CD4-positive, alpha-beta memory T cell (primary cell): Measurements from ENCODE around the gene MBIP. TPM values are rescaled to one million over a fixed set of nuclear protein-coding genes. Genes with fewer than 3 reads are reported as not detected.

Experiments
- CTCF ChIA-PET: fragments of 350-600 bp; sonication (Branson Sonifier 250); formaldehyde crosslinking; loops from one replicate; lab custom pipeline; 2021; ENCODE audit warnings: inconsistent platforms; ENCODE audit not compliant: partially characterized antibody; lab: Charles Lee
- POLR2A ChIA-PET: fragments of 350-600 bp; sonication (Branson Sonifier 250); formaldehyde crosslinking; loops from one replicate; lab custom pipeline; 2021; ENCODE audit not compliant: partially characterized antibody; lab: Charles Lee
- DNase-seq, 5 donors: peaks; one replicate each; pipeline versions ENCODE4 v3.0.0 to v3.0.0-alpha.2; 2020 to 2022; ENCODE audit warnings: mixed read lengths in 1 of 5
- H3K27ac ChIP-seq: one replicate; pipeline ENCODE4 v1.7.0; 2013; ENCODE audit warnings: low read depth, low read length
- H3K27me3 ChIP-seq: 2 replicates; pipeline ENCODE4 v1.7.0; 2013; ENCODE audit warnings: mild to moderate bottlenecking, low read length, moderate library complexity; ENCODE audit not compliant: insufficient read depth
- H3K36me3 ChIP-seq: 2 replicates; pipeline ENCODE4 v1.7.0; 2013; ENCODE audit warnings: mild to moderate bottlenecking, low read length, moderate library complexity; ENCODE audit not compliant: insufficient read depth
- H3K4me1 ChIP-seq: 2 replicates; pipeline ENCODE4 v1.7.0; 2013; ENCODE audit warnings: mild to moderate bottlenecking, low read length, moderate library complexity; ENCODE audit not compliant: insufficient read depth
- H3K4me3 ChIP-seq, 2 donors: one replicate each; pipeline ENCODE4 v1.7.0; 2013; ENCODE audit warnings: low read length in 2 of 2, mild to moderate bottlenecking in 1 of 2
- H3K9me3 ChIP-seq, 2 donors: one replicate each; pipeline ENCODE4 v1.7.0; 2013; ENCODE audit warnings: low read length in 2 of 2, control low read depth in 1 of 2; ENCODE audit not compliant: control insufficient read depth in 1 of 2
- H3K27ac Mint-ChIP-seq, 7 donors: one replicate each; pipeline ENCODE4 v1.8.0; 2020 to 2021; ENCODE audit warnings: mixed read lengths in 7 of 7, mild to moderate bottlenecking in 6 of 7, inconsistent platforms in 3 of 7, moderate library complexity in 3 of 7
- H3K27me3 Mint-ChIP-seq, 2 donors: one replicate each; pipeline ENCODE4 v1.8.0; 2020 to 2021; ENCODE audit warnings: mixed read lengths in 2 of 2
- H3K36me3 Mint-ChIP-seq, 2 donors: one replicate each; pipeline ENCODE4 v1.8.0; 2020 to 2021; ENCODE audit warnings: mixed read lengths in 2 of 2, inconsistent platforms in 1 of 2, mild to moderate bottlenecking in 1 of 2
- H3K4me1 Mint-ChIP-seq, 4 donors: one replicate each; pipeline ENCODE4 v1.8.0; 2020 to 2021; ENCODE audit warnings: mixed read lengths in 4 of 4, mild to moderate bottlenecking in 1 of 4
- H3K4me3 Mint-ChIP-seq, 8 donors: one replicate each; pipeline ENCODE4 v1.8.0; 2020 to 2021; ENCODE audit warnings: mixed read lengths in 8 of 8, mild to moderate bottlenecking in 7 of 8, moderate library complexity in 6 of 8, inconsistent platforms in 3 of 8
- H3K9me3 Mint-ChIP-seq, 8 donors: one replicate each; pipeline ENCODE4 v1.8.0; 2020 to 2021; ENCODE audit warnings: mixed read lengths in 8 of 8, mild to moderate bottlenecking in 5 of 8, inconsistent platforms in 3 of 8, moderate library complexity in 1 of 8
- intact Hi-C: fragments of 100-400 bp; cut with micrococcal nuclease; formaldehyde crosslinking; loops from one replicate; pipeline ENCODE4 v1.15.1; 2023
- polyA plus RNA-seq, 2 donors: library from polyadenylated mRNA; unstranded; fragments of 300-500 nt; fragmentation: Illumina TruSeq; gene quantifications; one replicate each; pipeline ENCODE4 v1.2.3, GENCODE V29; 2021
- total RNA-seq, 2 experiments: library from RNA; stranded (reverse); gene quantifications; one replicate each; pipeline ENCODE4 v1.2.3, GENCODE V29; 2021

Gene MBIP
- total and polyA plus RNA-seq, 4 experiments from 2014 or later, result 16.7 to 25.6 (median 19.8) TPM

DNA sequence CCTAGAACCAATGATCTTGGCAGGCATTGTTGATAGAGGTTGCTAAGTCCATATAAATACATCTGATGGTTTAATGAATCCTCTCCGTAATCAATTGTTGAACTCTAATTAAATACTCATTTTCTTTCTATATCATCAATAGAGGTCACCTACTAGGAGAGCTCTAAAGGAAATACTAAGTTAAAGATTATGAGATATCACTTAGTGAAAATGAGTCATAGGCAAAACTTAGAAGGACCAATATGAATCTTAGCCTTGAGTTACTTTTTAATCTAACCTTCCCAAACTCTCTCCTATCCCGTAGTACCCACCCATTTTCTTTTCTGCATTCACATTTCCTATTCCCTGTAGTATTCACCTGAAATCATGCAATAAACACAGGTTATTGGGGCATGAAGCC is 50.2 kb downstream of the MBIP start:
- ChIA-PET POLR2A (no interaction called here), CTCF (no interaction called here)
- no peaks in the 10 kb centered on the region for H3K9me3 ChIP-seq
- peaks cover 0 to 2% (median 0%) of the 10 kb centered on the region in 8 donors for H3K9me3 Mint-ChIP-seq
- DNase-seq, result no peak
- peaks cover 9% of the 10 kb centered on the region for H3K27me3 ChIP-seq
- peaks cover 37 to 46% of the 10 kb centered on the region in 2 donors for H3K27me3 Mint-ChIP-seq
- H3K36me3 ChIP-seq, result no peaks in the 10 kb centered on the region
- H3K4me1 ChIP-seq, result no peaks in the 10 kb centered on the region
- no peaks in the 10 kb centered on the region for H3K36me3 Mint-ChIP-seq
- peaks cover 9 to 13% (median 11%) of the 10 kb centered on the region in 4 donors for H3K4me1 Mint-ChIP-seq
- no peak overlapping the region for H3K4me3 ChIP-seq
- no peak overlapping the region for H3K4me3 Mint-ChIP-seq
- intact Hi-C loops, result no loop called here
- no peak overlapping the region for H3K27ac ChIP-seq
- H3K27ac Mint-ChIP-seq, result no peak overlapping the region

DNA sequence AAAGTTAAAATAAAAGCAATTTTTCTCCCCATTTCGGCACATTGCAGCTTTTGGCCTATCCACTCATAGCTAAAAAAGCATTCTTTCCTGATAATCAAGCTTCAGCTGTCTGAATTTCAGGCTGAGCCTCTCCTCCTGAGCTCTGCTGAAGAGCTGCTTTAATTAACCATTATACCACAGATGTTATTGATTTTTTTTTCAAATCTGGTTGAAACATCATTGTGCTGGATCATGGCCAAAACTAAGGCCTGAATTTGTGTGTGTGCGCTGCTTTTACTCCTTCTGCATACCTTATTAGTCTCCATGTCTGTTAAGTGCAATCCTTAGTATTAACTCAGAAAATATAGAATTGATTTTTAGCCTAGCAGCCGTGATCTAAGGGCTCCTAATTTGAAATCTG is 52.3 kb downstream of the MBIP start:
- Mint-ChIP-seq H3K4me3 (no peak overlapping the region), H3K27ac (no peak overlapping the region), H3K4me1 (peaks cover 9 to 11% (median 10%) of the 10 kb centered on the region in 4 donors), H3K36me3 (no peaks in the 10 kb centered on the region), H3K9me3 (peaks cover 0 to 2% (median 0%) of the 10 kb centered on the region in 8 donors), H3K27me3 (peaks cover 29 to 38% of the 10 kb centered on the region in 2 donors)
- Histone ChIP-seq H3K9me3 (no peaks in the 10 kb centered on the region), H3K4me1 (no peaks in the 10 kb centered on the region), H3K27ac (no peak overlapping the region), H3K36me3 (no peaks in the 10 kb centered on the region), H3K4me3 (no peak overlapping the region), H3K27me3 (peaks cover 9% of the 10 kb centered on the region)
- ChIA-PET CTCF (interaction anchor here (1.1 kb wide), 1 partner anchor 8 kb away, joined by 3 read pairs; no protein-coding TSS in a partner anchor), POLR2A (interaction anchor here (0.9 kb wide), 1 partner anchor 34 kb away, joined by 3 read pairs; no protein-coding TSS in a partner anchor)
- DNase-seq, result no peak
- intact Hi-C loops, result no loop called here

DNA sequence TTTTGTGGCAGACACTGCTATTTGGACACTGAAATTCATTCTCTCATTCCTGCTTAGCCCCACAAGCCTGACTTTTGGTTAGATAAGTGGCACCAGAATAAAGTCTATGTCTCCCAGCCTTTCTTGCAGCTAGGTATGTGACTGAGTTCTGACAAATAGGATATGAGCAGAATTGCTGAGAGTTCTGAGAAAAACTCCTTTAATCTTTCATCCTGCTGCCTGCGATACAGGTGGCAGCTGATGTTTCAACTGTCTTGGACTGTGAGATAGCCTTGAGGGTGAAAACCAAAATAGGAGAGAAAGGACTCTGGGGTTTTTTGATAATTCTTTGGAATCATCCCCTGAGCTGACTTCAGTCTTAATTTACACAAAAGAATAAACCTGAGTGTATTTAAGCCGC is 55.8 kb downstream of the MBIP start:
- peaks cover 7 to 14% of the 10 kb centered on the region in 2 donors for H3K27me3 Mint-ChIP-seq

DNA sequence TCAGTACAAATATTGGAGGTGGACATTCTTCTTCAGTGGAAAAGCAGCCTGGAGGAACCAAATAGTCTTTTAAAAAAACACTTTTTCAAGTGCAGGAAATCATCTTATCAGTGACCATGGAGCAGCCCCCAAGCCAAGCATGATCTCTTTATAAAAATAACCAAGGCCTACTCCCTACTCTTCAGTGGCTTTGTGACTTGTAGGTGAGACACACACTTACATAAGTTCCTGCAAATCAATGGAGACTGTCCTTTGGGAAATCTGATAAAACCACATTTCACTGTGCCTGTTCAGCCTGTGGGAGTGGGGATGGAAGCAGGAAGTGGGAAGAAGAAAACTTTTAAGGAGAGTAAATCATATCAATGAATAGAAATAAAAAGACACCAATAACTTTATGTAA is 56.3 kb downstream of the MBIP start:
- peaks cover 4% of the 10 kb centered on the region for H3K27me3 ChIP-seq
- no peak overlapping the region for H3K4me3 Mint-ChIP-seq
- CTCF ChIA-PET, result no interaction called here

More for the DNA sequence above, 55.8 kb downstream of the MBIP start:
- Mint-ChIP-seq H3K9me3 (peaks cover 0 to 2% (median 0%) of the 10 kb centered on the region in 8 donors), H3K4me1 (no peaks in the 10 kb centered on the region), H3K36me3 (no peaks in the 10 kb centered on the region), H3K27ac (no peak overlapping the region), H3K4me3 (no peak overlapping the region)
- Histone ChIP-seq H3K9me3 (no peaks in the 10 kb centered on the region), H3K36me3 (no peaks in the 10 kb centered on the region), H3K27me3 (peaks cover 4% of the 10 kb centered on the region), H3K4me3 (no peak overlapping the region), H3K27ac (no peak overlapping the region), H3K4me1 (no peaks in the 10 kb centered on the region)
- POLR2A ChIA-PET, result no interaction called here
- intact Hi-C loops, result no loop called here
- no peak for DNase-seq
- CTCF ChIA-PET, result no interaction called here

DNA sequence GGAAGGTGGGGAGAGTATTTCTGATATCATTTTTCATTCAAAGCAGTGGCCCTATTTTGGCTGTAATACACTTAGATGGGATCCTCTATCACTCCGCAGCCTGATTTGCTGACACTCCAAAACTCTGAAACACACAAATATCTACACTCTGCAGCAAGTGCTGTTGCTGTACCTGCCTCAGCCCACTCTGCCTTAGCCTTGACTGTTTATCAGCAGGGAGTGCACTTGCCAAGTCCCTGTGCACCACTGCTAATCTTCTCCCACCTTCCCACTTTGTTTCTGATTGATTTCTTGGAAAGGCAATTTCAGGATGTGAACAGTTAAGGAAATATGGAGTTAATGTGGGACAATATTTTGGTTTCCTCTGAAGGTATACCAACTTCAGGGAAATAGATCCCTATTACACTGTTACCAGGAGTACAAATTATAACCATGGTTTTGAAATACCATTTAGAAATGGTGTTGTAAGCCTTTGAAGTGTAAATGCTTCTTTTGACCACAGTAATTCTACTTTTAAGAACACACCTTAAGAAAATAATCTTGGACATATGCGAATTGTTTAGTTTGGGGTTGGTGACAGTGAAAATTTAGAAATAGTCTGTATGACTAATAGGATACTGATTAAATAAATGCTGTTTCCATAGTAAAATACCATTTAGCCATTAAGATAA is 59.3 kb downstream of the MBIP start:
- no peak for DNase-seq
- Mint-ChIP-seq H3K9me3 (peaks cover 0 to 2% (median 0%) of the 10 kb centered on the region in 8 donors), H3K36me3 (no peaks in the 10 kb centered on the region), H3K27me3 (peaks cover 5 to 10% of the 10 kb centered on the region in 2 donors), H3K27ac (no peak overlapping the region), H3K4me3 (no peak overlapping the region), H3K4me1 (no peaks in the 10 kb centered on the region)
- H3K4me3 ChIP-seq, result no peak overlapping the region
- H3K4me1 ChIP-seq, result no peaks in the 10 kb centered on the region
- peaks cover 4% of the 10 kb centered on the region for H3K27me3 ChIP-seq
- H3K9me3 ChIP-seq, result no peaks in the 10 kb centered on the region
- intact Hi-C loops, result no loop called here
- H3K27ac ChIP-seq, result no peak overlapping the region
- POLR2A ChIA-PET, result no interaction called here
- H3K36me3 ChIP-seq, result no peaks in the 10 kb centered on the region
- CTCF ChIA-PET, result no interaction called here

More for the DNA sequence above, 56.3 kb downstream of the MBIP start:
- intact Hi-C loops, result no loop called here
- no peaks in the 10 kb centered on the region for H3K36me3 Mint-ChIP-seq
- Histone ChIP-seq H3K27ac (no peak overlapping the region), H3K36me3 (no peaks in the 10 kb centered on the region), H3K4me1 (no peaks in the 10 kb centered on the region), H3K4me3 (no peak overlapping the region), H3K9me3 (no peaks in the 10 kb centered on the region)
- POLR2A ChIA-PET, result no interaction called here
- no peak overlapping the region for H3K27ac Mint-ChIP-seq
- H3K27me3 Mint-ChIP-seq, result peaks cover 7 to 14% of the 10 kb centered on the region in 2 donors
- peaks cover 0 to 2% (median 0%) of the 10 kb centered on the region in 8 donors for H3K9me3 Mint-ChIP-seq
- no peaks in the 10 kb centered on the region for H3K4me1 Mint-ChIP-seq
- DNase-seq, result no peak

DNA sequence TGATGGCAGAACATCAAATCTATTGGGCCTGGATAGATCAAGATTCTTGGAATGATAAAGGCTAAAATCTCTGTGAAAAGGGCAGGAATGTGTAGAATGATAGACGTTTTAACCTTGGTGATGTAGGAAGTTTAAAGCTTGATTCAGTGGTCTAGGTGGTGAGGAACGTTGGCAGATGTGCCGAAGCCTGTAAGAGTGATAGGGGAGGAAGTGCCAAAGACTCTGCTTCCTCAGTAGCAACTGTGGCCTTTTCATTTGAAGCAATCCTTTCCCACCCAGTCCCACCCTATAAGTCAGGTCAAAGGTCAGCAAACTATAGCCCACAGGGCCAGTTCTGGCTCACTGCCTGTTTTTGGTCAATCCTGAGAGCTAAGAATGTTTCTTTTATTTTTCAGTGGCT is 62.2 kb downstream of the MBIP start:
- Mint-ChIP-seq H3K4me3 (no peak overlapping the region), H3K27ac (no peak overlapping the region), H3K36me3 (no peaks in the 10 kb centered on the region), H3K27me3 (peaks cover 2 to 5% of the 10 kb centered on the region in 2 donors), H3K9me3 (no peaks in the 10 kb centered on the region), H3K4me1 (no peaks in the 10 kb centered on the region)
- CTCF ChIA-PET, result no interaction called here
- no peak for DNase-seq
- H3K4me1 ChIP-seq, result no peaks in the 10 kb centered on the region
- H3K9me3 ChIP-seq, result no peaks in the 10 kb centered on the region
- POLR2A ChIA-PET, result no interaction called here
- H3K27ac ChIP-seq, result no peak overlapping the region
- H3K27me3 ChIP-seq, result no peaks in the 10 kb centered on the region
- intact Hi-C loops, result no loop called here
- H3K36me3 ChIP-seq, result no peaks in the 10 kb centered on the region
- no peak overlapping the region for H3K4me3 ChIP-seq

DNA sequence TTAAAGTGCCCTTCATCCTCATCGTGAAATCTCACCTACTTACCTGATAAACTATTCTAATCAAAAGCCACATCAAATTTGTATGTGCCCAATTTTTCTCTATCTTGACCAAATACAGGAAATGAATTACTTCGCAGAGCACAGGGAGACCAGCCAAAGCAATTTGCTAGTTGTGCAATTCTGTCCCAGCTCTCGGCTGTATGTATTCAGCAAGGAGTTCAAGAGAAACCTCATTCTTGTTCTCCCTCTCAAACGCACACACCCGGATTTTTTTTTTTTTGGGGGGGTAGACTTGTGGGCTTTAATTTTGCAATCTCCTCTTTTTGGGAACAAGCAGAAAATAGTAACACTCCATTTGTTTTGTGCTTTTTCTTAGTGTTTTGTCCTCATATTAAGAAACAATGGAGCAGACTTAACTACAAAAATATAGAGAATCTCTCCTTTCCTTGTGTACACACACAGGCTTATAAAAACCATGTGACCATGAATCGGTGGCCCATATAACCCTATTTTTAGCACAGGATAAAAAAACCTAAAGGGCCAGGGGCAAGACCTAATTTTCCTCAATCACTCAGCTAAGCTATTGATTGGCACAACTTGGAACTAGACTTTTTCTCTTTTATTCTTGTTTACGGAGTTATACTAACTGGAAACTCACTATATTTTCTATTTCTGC is 64.2 kb downstream of the MBIP start:
- POLR2A ChIA-PET, result no interaction called here
- H3K4me1 ChIP-seq, result no peaks in the 10 kb centered on the region
- no peak overlapping the region for H3K27ac Mint-ChIP-seq
- H3K9me3 Mint-ChIP-seq, result no peaks in the 10 kb centered on the region
- H3K27ac ChIP-seq, result no peak overlapping the region
- no peak overlapping the region for H3K4me3 Mint-ChIP-seq
- intact Hi-C loops, result no loop called here
- DNase-seq, result no peak
- no peaks in the 10 kb centered on the region for H3K36me3 Mint-ChIP-seq
- no peaks in the 10 kb centered on the region for H3K4me1 Mint-ChIP-seq
- peaks cover 5% of the 10 kb centered on the region in 2 donors for H3K27me3 Mint-ChIP-seq
- CTCF ChIA-PET, result no interaction called here
- H3K36me3 ChIP-seq, result no peaks in the 10 kb centered on the region
- H3K9me3 ChIP-seq, result no peaks in the 10 kb centered on the region
- H3K27me3 ChIP-seq, result no peaks in the 10 kb centered on the region
- H3K4me3 ChIP-seq, result no peak overlapping the region
